OCI-LY7 (cell line): ENCODE results near the gene SLC25A41. TPM values are rescaled to one million over a fixed set of nuclear protein-coding genes. Genes with fewer than 3 reads are reported as not detected.

Experiments used
- BruUV-seq: library from RNA; stranded (reverse); fragments of 400-500 nt; replicated peaks from 2 replicates; lab custom pipeline; 2021; lab: Mats Ljungman, UMichigan
- CTCF ChIA-PET: fragments of 300-600 bp; sonication (Branson Sonifier 250); formaldehyde crosslinking; loops from one replicate; lab custom pipeline; 2022; ENCODE audit warnings: antibody characterized with exemption; ENCODE audit not compliant: unreplicated experiment; lab: Charles Lee
- POLR2A ChIA-PET: fragments of 300-600 bp; sonication (Branson Sonifier 250); formaldehyde crosslinking; loops from one replicate; lab custom pipeline; 2022; ENCODE audit warnings: antibody characterized with exemption; lab: Charles Lee
- DNase-seq: peaks from one replicate; pipeline ENCODE4 v3.0.0-alpha.2; 2015; ENCODE audit warnings: low spot score
- H2AFZ ChIP-seq: fragments of 200-600 bp; sonication (generic), shearing (Covaris generic); 2 replicates; pipeline ENCODE4 v1.6.1; 2014; ENCODE audit warnings: mild to moderate bottlenecking, antibody characterized with exemption, low read length, moderate library complexity
- H3K27ac ChIP-seq: fragments of 200-600 bp; sonication (generic); 2 replicates; pipeline ENCODE4 v1.5.1; 2014; ENCODE audit warnings: mixed run types, low read depth, mild to moderate bottlenecking, moderate library complexity, low read length, inconsistent platforms; ENCODE audit not compliant: poor library complexity, severe bottlenecking
- H3K36me3 ChIP-seq: fragments of 200-600 bp; sonication (generic); 2 replicates; pipeline ENCODE4 v1.6.1; 2014; ENCODE audit warnings: mild to moderate bottlenecking, antibody characterized with exemption, low read length, moderate library complexity, mixed read lengths; ENCODE audit not compliant: insufficient read depth
- H3K4me1 ChIP-seq: fragments of 200-600 bp; sonication (generic); 2 replicates; pipeline ENCODE4 v1.5.1; 2014; ENCODE audit warnings: mild to moderate bottlenecking, low read length; ENCODE audit not compliant: insufficient read depth, poor library complexity, severe bottlenecking
- H3K4me2 ChIP-seq: fragments of 200-600 bp; sonication (generic); 2 replicates; pipeline ENCODE4 v1.6.1; 2014; ENCODE audit warnings: mild to moderate bottlenecking, low read length
- H3K4me3 ChIP-seq: fragments of 200-600 bp; sonication (generic); 2 replicates; pipeline ENCODE4 v1.5.1; 2014; ENCODE audit warnings: mild to moderate bottlenecking, low read depth, low read length; ENCODE audit not compliant: poor library complexity, severe bottlenecking
- H3K79me2 ChIP-seq: fragments of 200-600 bp; sonication (generic); 2 replicates; pipeline ENCODE4 v1.6.1; 2016; ENCODE audit warnings: low read depth, mild to moderate bottlenecking, low read length, moderate library complexity, mixed read lengths; ENCODE audit not compliant: insufficient read depth
- H3K9me2 ChIP-seq: fragments of 200-600 bp; sonication (generic); 2 replicates; pipeline ENCODE4 v1.6.1; 2016; ENCODE audit warnings: mild to moderate bottlenecking, low read length, mixed read lengths; ENCODE audit not compliant: insufficient read depth
- H3K9me3 ChIP-seq: fragments of 200-600 bp; sonication (generic); 2 replicates; pipeline ENCODE4 v1.6.1; 2014; ENCODE audit warnings: mild to moderate bottlenecking, mixed run types, low read length, mixed read lengths
- H4K20me1 ChIP-seq: fragments of 200-600 bp; sonication (generic); 2 replicates; pipeline ENCODE4 v1.6.1; 2014; ENCODE audit warnings: mild to moderate bottlenecking, antibody characterized with exemption, low read length, moderate library complexity, mixed read lengths; ENCODE audit not compliant: insufficient read depth
- EZH2phosphoT487 ChIP-seq: fragments of 200-600 bp; sonication (generic); IDR thresholded peaks from 2 replicates; pipeline ENCODE4 v1.6.1; 2018; ENCODE audit warnings: low read depth, borderline replicate concordance, mild to moderate bottlenecking, mixed run types, antibody characterized with exemption, low read length, moderate library complexity, mixed read lengths
- intact Hi-C: fragments of 100-400 bp; cut with micrococcal nuclease; formaldehyde crosslinking; loops from one replicate; pipeline ENCODE4 v1.10.0; 2022; ENCODE audit not compliant: unreplicated experiment
- total RNA-seq, 2 experiments: library from RNA; depleted of rRNA in 1 of 2; stranded (reverse); fragments of >200 nt in 1 of 2; shearing (Covaris generic) in 1 of 2; gene quantifications; 2 replicates each; pipeline ENCODE4 v1.2.3, GENCODE V29; 2014 to 2022
- TF ChIP-seq, protein P1 (sequence below): fragments of 200-600 bp; sonication (generic); conservative IDR thresholded peaks from 2 replicates; pipeline ENCODE4 v1.5.1; 2014; ENCODE audit warnings: mild to moderate bottlenecking, antibody characterized with exemption, low read length, moderate library complexity, mixed read lengths

Gene SLC25A41
- total RNA-seq, 2 experiments from 2014 or later, result not detected

DNA sequence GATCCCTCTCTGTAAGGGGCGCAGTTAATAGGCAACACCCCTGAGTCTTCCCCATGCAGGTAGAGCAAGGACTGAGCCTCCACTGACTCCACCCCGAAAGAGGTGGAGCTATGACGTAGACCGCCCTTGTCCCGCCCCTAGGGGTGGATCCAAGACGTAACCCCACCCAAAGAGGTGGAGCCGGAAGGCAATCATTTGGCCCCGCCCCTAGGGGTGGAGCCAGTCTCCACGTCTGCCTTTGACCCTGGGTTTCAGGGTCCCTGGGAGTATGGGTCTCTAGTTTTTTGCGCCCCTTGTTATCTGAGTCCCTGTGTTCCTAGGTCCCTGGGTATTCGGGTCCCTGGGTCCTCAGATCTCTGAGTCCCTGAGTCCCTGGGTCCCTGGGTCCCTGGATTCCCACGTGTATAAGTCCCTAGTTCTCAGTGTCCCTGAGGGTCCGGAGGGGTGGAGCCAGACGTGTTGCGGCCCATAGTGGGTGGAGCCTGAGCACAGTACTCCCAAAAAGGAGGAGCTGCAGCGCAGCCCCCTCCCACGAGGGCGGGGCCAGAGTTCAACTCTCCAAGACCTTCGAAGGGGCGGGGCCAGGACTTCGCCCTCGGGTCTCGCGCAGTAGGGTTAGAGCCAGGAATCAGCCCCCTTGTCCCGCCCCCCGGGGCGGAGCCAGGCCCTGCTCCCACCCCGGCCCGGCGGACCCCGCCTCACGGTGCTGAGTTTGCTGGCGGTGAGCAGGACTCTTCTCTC lies 42.8 kb upstream of the SLC25A41 start:
- Histone ChIP-seq H2AFZ (no peak overlapping the region), H3K27ac (no peak overlapping the region), H3K4me1 (peaks cover 21% of the 10 kb centered on the region), H3K79me2 (peaks cover 3% of the 10 kb centered on the region; the same call in 1 of the 2 replicates), H3K9me2 (no peaks in the 10 kb centered on the region), H3K9me3 (no peaks in the 10 kb centered on the region), H3K4me3 (no peak overlapping the region), H3K4me2 (peak overlapping the region; percentile 24), H4K20me1 (no peaks in the 10 kb centered on the region), H3K36me3 (peaks cover 37% of the 10 kb centered on the region)
- ChIA-PET CTCF (no interaction called here), POLR2A (interaction anchor here (0.5 to 1.0 kb wide), 4 partner anchors 12 to 842 kb away, joined by 3 to 4 read pairs (median 3); partner anchors contain the start of gene ALKBH7)
- peak; percentile 93 for DNase-seq
- no TSS peak for BruUV-seq
- intact Hi-C loops, result no loop called here
- TF ChIP-seq, protein P1, sequence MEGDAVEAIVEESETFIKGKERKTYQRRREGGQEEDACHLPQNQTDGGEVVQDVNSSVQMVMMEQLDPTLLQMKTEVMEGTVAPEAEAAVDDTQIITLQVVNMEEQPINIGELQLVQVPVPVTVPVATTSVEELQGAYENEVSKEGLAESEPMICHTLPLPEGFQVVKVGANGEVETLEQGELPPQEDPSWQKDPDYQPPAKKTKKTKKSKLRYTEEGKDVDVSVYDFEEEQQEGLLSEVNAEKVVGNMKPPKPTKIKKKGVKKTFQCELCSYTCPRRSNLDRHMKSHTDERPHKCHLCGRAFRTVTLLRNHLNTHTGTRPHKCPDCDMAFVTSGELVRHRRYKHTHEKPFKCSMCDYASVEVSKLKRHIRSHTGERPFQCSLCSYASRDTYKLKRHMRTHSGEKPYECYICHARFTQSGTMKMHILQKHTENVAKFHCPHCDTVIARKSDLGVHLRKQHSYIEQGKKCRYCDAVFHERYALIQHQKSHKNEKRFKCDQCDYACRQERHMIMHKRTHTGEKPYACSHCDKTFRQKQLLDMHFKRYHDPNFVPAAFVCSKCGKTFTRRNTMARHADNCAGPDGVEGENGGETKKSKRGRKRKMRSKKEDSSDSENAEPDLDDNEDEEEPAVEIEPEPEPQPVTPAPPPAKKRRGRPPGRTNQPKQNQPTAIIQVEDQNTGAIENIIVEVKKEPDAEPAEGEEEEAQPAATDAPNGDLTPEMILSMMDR, result no peak
- TF ChIP-seq EZH2phosphoT487, result no peak

DNA sequence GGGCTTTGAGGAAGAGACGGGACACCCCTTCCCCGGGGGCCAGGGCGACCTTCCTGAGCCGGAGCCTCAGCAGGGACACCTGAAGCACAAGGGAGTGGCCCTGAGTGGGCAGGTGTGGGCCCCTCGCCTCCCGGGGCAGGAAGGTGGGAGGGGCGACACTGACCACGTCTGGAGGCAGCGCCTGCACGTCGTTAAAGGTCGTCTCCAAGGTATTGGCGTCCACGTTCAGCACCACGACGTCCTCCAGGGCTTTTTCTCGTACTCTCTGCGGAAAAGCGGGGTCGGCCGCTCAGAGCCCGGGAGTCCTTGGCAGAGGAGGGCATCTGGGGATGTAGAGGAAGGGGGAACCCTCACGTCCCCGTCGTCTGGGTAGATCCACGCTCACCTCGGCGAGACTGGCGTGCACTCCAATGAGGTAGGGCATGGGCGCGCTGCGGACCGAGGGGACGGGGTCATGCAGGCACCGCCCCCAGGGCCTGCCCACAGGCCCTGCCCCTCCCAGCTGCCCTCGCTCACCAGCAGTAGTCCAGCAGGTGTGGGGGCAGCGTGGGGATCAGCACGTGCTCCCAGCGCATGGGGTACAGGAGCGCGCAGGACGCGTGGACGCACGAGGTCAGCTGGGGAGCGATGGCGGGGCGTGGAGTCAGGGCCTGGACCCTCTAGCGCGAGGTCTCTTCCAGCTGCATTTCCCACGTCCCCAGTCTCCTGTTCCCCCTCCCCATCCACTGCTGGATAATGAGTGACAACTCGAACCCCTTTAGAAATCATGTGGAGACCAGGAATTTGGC lies 42.0 kb upstream of the SLC25A41 start:
- Histone ChIP-seq H3K36me3 (peaks cover 42% of the 10 kb centered on the region), H3K4me2 (no peak overlapping the region), H3K79me2 (no peaks in the 10 kb centered on the region), H4K20me1 (no peaks in the 10 kb centered on the region), H2AFZ (no peak overlapping the region), H3K27ac (no peak overlapping the region), H3K9me2 (no peaks in the 10 kb centered on the region), H3K4me1 (peaks cover 17% of the 10 kb centered on the region), H3K9me3 (no peaks in the 10 kb centered on the region), H3K4me3 (no peak overlapping the region)
- DNase-seq, result no peak
- intact Hi-C loops, result no loop called here
- TF ChIP-seq, protein P1, result no peak
- TF ChIP-seq EZH2phosphoT487, result no peak
- ChIA-PET POLR2A (interaction anchor here (0.5 to 1.0 kb wide), 3 partner anchors 12 to 346 kb away, joined by 3 to 4 read pairs (median 3); partner anchors contain the start of gene ALKBH7), CTCF (no interaction called here)
- BruUV-seq, result no TSS peak
